Lower leg skin (tissue), 3 donors: Measurements from ENCODE around the gene TAL1.

Experiments
- CTCF ChIP-seq, 3 donors: fragments of 450-650 bp; IDR thresholded peaks; one replicate each; pipeline ENCODE4 v1.5.1; 2016; ENCODE audit warnings: antibody characterized with exemption in 3 of 3, mild to moderate bottlenecking in 3 of 3, moderate library complexity in 2 of 3
- POLR2A ChIP-seq, 2 donors: fragments of 450-650 bp; IDR thresholded peaks; one replicate each; pipeline ENCODE4 v1.6.1; 2016 to 2017; ENCODE audit warnings: antibody characterized with exemption in 2 of 2, mild to moderate bottlenecking in 1 of 2, moderate library complexity in 1 of 2

DNA sequence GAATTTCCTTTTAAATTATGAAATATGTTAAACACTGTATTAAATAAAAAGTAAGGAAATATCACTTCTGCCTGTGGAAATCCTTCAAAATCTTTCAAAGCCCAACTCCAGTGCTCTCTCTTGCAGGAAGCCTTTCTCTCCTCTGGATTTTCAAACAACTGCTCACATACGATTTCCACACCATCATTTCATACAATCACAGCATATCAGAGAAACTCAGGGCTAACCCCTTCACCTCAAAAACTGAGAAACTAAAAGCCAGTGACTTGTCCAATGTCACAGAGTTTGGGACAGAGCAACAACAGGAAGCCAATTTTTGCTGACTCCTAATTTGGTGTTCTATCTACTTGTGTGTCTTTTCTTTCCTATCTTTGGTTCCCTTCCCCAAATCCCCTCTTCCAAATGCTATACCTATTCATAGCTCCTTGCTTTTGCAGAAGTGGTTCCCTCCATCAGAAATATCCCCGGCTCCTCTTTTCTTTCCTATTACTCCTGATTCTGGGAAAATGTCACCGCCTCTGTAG, 12.4 kb upstream of the TAL1 start:
- TF ChIP-seq CTCF (IDR thresholded peaks at IDR 0.05), result no peak
- no peak for TF ChIP-seq POLR2A (IDR thresholded peaks at IDR 0.05)
